IPS DF 4.7 (cell line): ENCODE measurements around the gene MARCHF6.
"Not testable (repeated sequence)": the region's sequence is repeated elsewhere in the genome, so short reads cannot be mapped to it uniquely, and the experiment has no call there.

Experiments
- DNase-seq: peaks from one replicate; pipeline ENCODE4 v3.0.0-alpha.2; 2013; ENCODE audit warnings: low spot score; ENCODE audit errors: extremely low read depth

MARCHF6 gene

GRCh38 chr5:10348258-10348657 lies 5.2 kb upstream of the MARCHF6 start:
- no peak for DNase-seq

GRCh38 chr5:10351199-10351905 lies 2.1 kb upstream of the MARCHF6 start:
- no peak for DNase-seq

DNA sequence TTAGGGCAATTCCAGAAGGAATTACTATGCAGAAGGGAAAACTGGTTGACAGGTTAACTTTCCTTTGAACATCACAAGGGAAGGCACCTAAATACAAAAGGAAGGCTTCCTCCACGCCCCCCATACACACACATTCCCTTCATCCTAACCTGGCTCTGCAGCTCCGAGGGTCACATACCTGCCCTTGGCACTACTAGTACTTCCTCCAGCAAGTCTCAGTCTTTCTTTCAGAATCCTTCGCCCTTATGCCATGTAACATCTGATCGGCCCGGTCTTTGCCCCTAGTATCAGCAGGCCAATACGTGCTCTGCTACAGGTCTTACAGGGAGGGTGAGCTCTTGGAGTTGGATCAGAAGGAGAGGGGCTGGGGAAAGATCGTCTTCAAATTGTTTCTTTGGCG lies 1.6 kb upstream of the MARCHF6 start:
- no peak for DNase-seq

- no peak for DNase-seq
Observed at GRCh38 chr5:10352430-10353240, 860 bp upstream of the MARCHF6 start.

DNA sequence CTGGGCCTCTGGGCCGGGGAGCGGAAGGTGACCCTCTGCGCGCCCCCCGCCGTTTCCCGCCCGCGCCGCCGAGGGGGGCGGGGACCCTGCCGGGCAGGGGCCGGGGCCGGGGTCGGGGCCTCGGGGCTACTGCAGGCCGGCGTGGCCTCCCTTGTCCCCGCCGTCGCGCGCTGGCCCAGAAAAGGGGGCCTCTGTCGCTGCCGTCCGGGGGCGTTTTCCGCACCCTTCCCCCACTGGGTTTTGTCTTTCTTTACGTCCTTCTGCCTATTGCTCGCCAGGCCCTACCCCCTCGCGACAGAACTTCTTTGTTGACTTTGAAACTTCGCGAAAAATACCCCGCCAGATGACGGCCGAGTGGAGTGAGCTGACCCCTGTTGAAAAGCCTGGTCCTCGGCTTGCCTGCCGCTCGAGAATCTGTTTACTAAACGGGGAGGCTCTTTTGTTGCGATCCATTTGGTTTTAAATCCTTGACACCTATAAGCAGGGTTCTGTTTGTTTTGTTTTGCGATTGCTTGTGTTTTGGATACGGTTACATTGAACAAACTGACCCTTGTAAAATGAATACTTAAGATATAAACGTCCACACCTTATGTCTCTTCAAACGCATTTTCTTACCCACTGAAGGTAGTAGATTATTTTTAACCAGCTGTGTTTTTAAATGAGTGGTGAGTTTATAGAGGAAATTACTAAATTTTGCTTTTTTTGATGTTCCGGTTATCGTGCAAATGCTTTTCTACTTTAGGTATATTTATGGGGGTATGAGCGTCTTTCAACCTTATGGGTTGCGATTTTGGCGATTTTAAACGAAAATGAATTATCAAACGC lies 765 bp downstream of the MARCHF6 start:
- no peak for DNase-seq

- no peak for DNase-seq
Observed at GRCh38 chr5:10355071-10355889, 1.8 kb downstream of the MARCHF6 start.

- DNase-seq: no peak
Observed at GRCh38 chr5:10358999-10359398, 5.5 kb downstream of the MARCHF6 start.

- DNase-seq: no peak
Observed at GRCh38 chr5:10360686-10361085, 7.2 kb downstream of the MARCHF6 start.

GRCh38 chr5:10363519-10364185 lies 10.2 kb downstream of the MARCHF6 start:
- no peak for DNase-seq

DNA sequence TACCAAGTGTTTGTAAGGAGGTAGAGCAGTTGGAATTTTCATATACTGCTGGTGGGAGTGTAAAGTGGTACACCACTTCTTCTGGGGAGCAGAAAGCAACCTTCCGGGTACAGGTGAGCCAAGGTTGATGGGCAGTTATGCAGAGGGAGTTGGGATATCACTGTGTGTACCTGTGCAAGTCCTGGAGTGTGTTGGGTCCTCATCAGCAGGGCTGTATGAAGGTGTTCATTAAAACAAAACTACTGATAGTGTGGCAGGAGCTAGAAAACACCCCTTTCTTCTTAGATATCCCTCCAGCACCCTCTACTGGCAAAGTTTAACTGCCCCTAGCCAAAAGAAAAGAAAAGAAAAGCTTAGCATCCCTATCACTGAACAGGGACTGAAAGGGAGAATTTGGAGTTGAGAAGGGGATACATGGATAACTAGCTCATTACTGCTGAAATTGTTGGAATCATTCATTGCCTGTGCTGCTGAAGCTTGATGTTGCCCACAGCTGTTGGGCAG lies 10.7 kb downstream of the MARCHF6 start:
- DNase-seq: no peak

DNA sequence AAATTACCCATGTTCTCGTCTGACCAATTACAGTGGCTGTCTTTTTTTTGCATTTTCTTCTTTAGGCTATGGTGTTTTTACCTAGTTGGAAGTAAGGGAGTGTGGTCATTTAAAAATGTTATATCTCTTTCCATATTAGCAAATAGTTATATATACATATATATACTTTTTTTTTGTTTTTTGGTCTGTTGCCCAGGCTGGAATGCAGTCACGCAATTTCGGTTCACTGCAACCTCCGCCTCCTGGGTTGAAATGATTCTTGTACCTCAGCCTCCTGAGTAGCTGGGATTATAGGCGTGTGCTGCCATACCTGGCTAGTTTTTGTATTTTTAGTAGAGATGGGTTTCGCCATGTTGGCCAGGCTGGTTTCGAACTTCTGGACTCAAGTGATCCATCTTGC lies 12.3 kb downstream of the MARCHF6 start:
- no peak for DNase-seq

- DNase-seq: no peak
Observed at GRCh38 chr5:10366310-10367272, 13.1 kb downstream of the MARCHF6 start.

DNA sequence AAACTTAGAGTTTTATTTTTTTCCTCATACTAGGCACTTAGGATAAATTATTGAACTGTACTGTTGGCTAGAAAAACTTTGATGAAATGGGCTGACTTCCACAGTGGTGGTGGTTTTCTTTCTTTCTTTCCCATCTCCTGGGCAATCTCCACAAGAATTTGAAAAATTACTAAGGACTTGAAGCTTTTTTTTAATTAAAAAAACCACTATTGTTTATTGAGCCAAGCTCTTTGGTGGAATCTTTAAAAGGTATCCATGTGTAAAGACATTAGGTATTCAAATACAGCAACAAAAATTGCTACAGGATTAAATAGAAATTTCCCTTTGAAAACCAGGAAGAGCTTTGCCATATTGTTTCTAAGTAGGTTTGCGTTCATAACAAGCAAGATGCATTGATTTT lies 14.1 kb downstream of the MARCHF6 start:
- DNase-seq: no peak

DNA sequence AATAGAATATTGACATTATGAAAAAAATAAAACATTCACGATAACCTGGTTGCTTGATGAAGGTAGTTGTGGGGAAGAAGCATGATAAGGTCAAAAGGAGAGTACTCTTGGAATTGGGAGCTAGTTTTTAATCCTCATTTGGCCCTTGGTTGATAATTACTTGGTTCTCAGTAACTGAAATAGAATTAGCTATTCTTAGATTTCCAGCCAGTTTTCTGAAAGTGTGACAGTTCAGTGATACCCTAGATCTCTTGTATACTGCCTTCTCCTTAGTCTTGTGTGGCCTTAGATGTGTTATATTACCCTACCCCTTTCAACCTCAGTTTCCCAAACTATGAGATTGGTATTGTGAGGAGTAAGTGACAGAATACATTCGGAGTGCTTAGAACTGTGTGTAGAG lies 17.4 kb downstream of the MARCHF6 start:
- DNase-seq: no peak

- DNase-seq: not testable (repeated sequence)
Observed at GRCh38 chr5:10371369-10371768, 17.9 kb downstream of the MARCHF6 start.

DNA sequence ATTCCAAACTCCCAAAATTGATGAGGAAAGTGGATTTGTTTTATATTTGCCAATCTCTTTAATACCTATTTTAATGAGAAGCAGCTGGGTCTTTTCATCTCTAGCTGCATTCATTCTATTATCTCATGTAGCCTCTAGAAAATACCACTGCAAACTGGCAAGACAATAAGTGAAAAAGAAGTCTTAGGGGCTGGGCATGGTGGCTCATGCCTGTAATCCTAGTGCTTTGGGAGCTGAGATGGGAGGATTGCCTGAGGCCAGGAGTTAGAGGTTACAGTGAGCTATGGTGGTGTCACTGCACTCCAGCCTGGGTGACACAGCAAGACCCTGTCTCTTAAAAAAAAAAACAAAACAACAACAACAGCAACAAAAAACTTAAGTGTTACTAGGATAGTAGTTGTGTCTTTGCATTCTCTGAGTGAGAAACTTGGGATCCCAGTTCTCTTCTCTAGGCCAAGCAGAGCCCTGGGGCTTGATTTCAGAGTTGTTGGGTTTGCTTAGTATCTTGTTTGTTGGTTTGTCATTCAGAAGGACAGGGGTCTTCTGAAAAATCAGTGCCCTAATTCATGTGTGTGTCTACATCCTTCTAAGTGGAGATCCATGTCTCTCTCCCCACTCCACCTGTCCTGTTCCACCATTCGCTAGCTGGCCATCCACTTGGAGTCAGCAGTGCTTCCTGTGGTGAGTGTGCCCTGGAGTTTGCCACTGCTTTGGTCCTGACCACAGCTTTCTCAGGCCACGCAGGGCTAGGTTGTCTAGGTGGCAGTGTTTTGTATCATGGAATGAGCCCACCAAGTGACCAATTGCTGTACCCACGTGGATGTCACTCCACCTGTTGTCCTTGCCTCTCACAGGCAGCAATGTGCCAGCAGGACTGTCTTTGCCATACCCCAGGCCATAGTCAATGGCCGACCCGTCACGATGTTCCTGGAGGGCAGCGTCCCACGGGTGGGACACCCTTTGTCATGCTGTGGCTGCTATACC lies 19.5 kb downstream of the MARCHF6 start:
- no peak for DNase-seq

DNA sequence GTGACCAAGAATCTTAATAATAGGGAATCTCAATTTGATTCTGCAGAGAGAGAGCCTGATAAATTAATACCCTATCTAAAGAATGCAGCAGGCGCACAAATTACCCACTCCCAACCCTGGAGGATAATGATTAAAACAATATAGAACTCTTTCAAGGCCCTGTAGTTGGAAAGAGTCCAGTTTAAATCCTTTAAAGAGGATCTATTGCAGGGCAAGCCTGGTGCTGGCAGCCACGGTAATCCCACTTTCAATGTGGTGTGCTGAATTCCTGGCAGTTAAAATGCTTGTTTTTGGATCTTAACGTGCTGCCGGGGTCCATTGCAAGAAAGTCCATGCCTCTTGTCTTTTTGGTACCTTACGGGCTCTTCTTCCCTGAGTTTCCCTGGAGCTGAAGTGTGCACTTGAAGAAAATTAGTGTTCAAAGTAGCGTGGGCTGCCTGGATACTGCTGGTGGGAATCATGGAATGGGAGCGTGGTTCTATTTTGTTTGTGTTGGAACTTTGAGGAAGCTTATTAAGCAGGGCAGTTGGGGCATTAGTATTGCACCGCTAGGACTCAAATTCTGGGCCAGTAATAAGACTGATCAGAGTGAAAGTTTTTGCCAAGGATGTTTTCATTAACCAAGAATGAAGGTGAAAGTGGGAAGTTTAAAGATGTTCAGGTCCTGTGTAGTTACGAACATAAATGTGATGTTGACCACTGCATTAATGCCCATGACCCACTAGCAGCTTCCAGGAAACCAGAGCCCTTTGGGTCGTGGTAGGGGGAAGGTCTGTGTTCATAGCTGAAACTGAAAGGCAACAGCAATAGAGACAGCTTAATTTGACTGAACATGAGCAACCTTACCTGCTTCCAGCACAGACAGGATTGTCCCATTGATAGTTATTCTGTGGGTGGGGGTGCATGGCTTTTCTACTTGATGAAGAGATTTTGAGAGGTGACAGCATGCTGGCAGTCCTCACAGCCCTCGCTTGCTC lies 20.8 kb downstream of the MARCHF6 start:
- no peak for DNase-seq
